Nephron (organoid): ENCODE results near the gene HRH3.

ENCODE experiments used
- H3K27ac Mint-ChIP-seq, 3 experiments: 2 replicates each; pipeline ENCODE4 v1.8.0; 2020; ENCODE audit warnings: mixed read lengths in 3 of 3, mild to moderate bottlenecking in 2 of 3, moderate library complexity in 1 of 3
- H3K27me3 Mint-ChIP-seq: 2 replicates; pipeline ENCODE4 v1.8.0; 2021; ENCODE audit warnings: low read depth, mild to moderate bottlenecking, moderate library complexity, mixed read lengths
- H3K36me3 Mint-ChIP-seq: 2 replicates; pipeline ENCODE4 v1.8.0; 2020; ENCODE audit warnings: low read depth, mixed read lengths
- H3K4me1 Mint-ChIP-seq: 2 replicates; pipeline ENCODE4 v1.8.0; 2020; ENCODE audit warnings: mixed read lengths
- H3K4me3 Mint-ChIP-seq, 3 experiments: 2 replicates each; pipeline ENCODE4 v1.8.0; 2020; ENCODE audit warnings: mild to moderate bottlenecking in 3 of 3, mixed read lengths in 3 of 3, moderate library complexity in 2 of 3
- H3K9me3 Mint-ChIP-seq: 2 replicates; pipeline ENCODE4 v1.8.0; 2020; ENCODE audit warnings: mixed read lengths
- CTCF ChIP-seq, 3 experiments: fragments of 200-600 bp; sonication (generic); IDR thresholded peaks; one replicate each; pipeline ENCODE4 v1.5.0; 2021; ENCODE audit warnings: antibody characterized with exemption in 3 of 3; ENCODE audit not compliant: unreplicated experiment in 3 of 3

The HRH3 gene

GRCh38 chr20:62219992-62220665, at the start of gene HRH3:
TSS of gene HRH3 (minus strand) at chr20:62220278. CDS start at chr20:62219970, 308 bp downstream.
- TF ChIP-seq CTCF (IDR thresholded peaks at IDR 0.05; ENCODE audit: unreplicated experiment in 3 of 3), result no peak
- Mint-ChIP-seq H3K36me3 (no peaks in the 10 kb centered on the region), H3K4me3 (peak within 1 kb of the TSS; percentile 65 to 77 (median 68)), H3K27ac (no peak within 1 kb of the TSS), H3K27me3 (peaks cover 84% of the 10 kb centered on the region), H3K4me1 (no peaks in the 10 kb centered on the region), H3K9me3 (no peaks in the 10 kb centered on the region)

GRCh38 chr20:62269871-62270270, 49.8 kb upstream of the HRH3 start:
- Mint-ChIP-seq H3K36me3 (peaks cover 53% of the 10 kb centered on the region), H3K9me3 (peaks cover 3% of the 10 kb centered on the region), H3K27ac (no peak overlapping the region), H3K27me3 (no peaks in the 10 kb centered on the region), H3K4me1 (peaks cover 13% of the 10 kb centered on the region), H3K4me3 (no peak overlapping the region)
- no peak for TF ChIP-seq CTCF (IDR thresholded peaks at IDR 0.05; ENCODE audit: unreplicated experiment in 3 of 3)

GRCh38 chr20:62269378-62269777, 49.3 kb upstream of the HRH3 start:
- TF ChIP-seq CTCF (IDR thresholded peaks at IDR 0.05; ENCODE audit: unreplicated experiment in 3 of 3), result no peak

GRCh38 chr20:62268228-62268900, 48.3 kb upstream of the HRH3 start:
- Mint-ChIP-seq H3K27ac (no peak overlapping the region), H3K4me1 (peaks cover 2% of the 10 kb centered on the region), H3K9me3 (peaks cover 3% of the 10 kb centered on the region), H3K27me3 (no peaks in the 10 kb centered on the region), H3K4me3 (no peak overlapping the region), H3K36me3 (peaks cover 54% of the 10 kb centered on the region)
- TF ChIP-seq CTCF (IDR thresholded peaks at IDR 0.05; ENCODE audit: unreplicated experiment in 3 of 3), result no peak

More at GRCh38 chr20:62269378-62269777, 49.3 kb upstream of the HRH3 start:
- Mint-ChIP-seq H3K4me1 (peaks cover 8% of the 10 kb centered on the region), H3K27me3 (no peaks in the 10 kb centered on the region), H3K9me3 (peaks cover 3% of the 10 kb centered on the region), H3K4me3 (no peak overlapping the region), H3K27ac (no peak overlapping the region), H3K36me3 (peaks cover 53% of the 10 kb centered on the region)

- Mint-ChIP-seq H3K36me3 (peaks cover 48% of the 10 kb centered on the region), H3K9me3 (peaks cover 3% of the 10 kb centered on the region), H3K27ac (no peak overlapping the region), H3K4me3 (no peak overlapping the region), H3K4me1 (no peaks in the 10 kb centered on the region), H3K27me3 (no peaks in the 10 kb centered on the region)
- TF ChIP-seq CTCF (IDR thresholded peaks at IDR 0.05; ENCODE audit: unreplicated experiment in 3 of 3), result no peak
These were observed 47.5 kb upstream of the HRH3 start for GRCh38 chr20:62267543-62267942.
